Esophagus muscularis mucosa (tissue), 4 donors: Measurements from ENCODE around the gene LTBP2. TPM values are rescaled to one million over a fixed set of nuclear protein-coding genes. Genes with fewer than 3 reads are reported as not detected.

Experiments
- DNase-seq: peaks from one replicate; pipeline ENCODE4 v3.0.0-alpha.2; 2017; ENCODE audit errors: extremely low spot score
- H3K27ac ChIP-seq, 4 donors: fragments of 200-600 bp; sonication (generic); replicated peaks in 1 of 4; 1 replicate in 3 of 4; 2 replicates in 1 of 4; pipeline ENCODE4 v1.5.1; 2016 to 2019; ENCODE audit warnings: mild to moderate bottlenecking in 1 of 4
- H3K27me3 ChIP-seq, 4 donors: fragments of 200-600 bp; sonication (generic); one replicate each; pipeline versions ENCODE4 v1.5.1 to v1.6.0; 2016 to 2019
- H3K36me3 ChIP-seq, 4 donors: fragments of 200-600 bp; sonication (generic); one replicate each; pipeline ENCODE4 v1.5.1; 2016 to 2019
- H3K4me1 ChIP-seq, 4 donors: fragments of 200-600 bp; sonication (generic); one replicate each; pipeline ENCODE4 v1.5.1; 2016 to 2019
- H3K4me3 ChIP-seq, 4 donors: fragments of 200-600 bp; sonication (generic); 1 replicate in 2 of 4; 2 replicates in 2 of 4; pipeline ENCODE4 v1.5.1; 2016 to 2019; ENCODE audit warnings: mild to moderate bottlenecking in 4 of 4, moderate library complexity in 1 of 4
- H3K9me3 ChIP-seq, 4 donors: fragments of 200-600 bp; sonication (generic); 1 replicate in 3 of 4; 2 replicates in 1 of 4; pipeline ENCODE4 v1.5.1; 2016 to 2019
- EP300 ChIP-seq: sonication (generic); formaldehyde crosslinking; IDR thresholded peaks from one replicate; pipeline ENCODE4 v1.6.1; 2017; ENCODE audit warnings: antibody characterized with exemption
- POLR2A ChIP-seq: fragments of 450-650 bp; IDR thresholded peaks from one replicate; pipeline ENCODE4 v1.6.1; 2017; ENCODE audit warnings: antibody characterized with exemption, moderate library complexity, mild to moderate bottlenecking, low read depth
- POLR2AphosphoS5 ChIP-seq, 2 donors: sonication (generic); formaldehyde crosslinking; IDR thresholded peaks; one replicate each; pipeline ENCODE4 v1.6.1; 2017; ENCODE audit warnings: antibody characterized with exemption in 2 of 2
- WGBS: methylation state at CpG from one replicate; pipeline ENCODE4 v1.1.5; 2018; 5-methylcytosine and 5-hydroxymethylcytosine counted together
- intact Hi-C: fragments of 100-400 bp; cut with DNase I; formaldehyde crosslinking; loops from one replicate; pipeline ENCODE4 v1.15.1; 2023
- total RNA-seq, 4 donors: library from RNA; depleted of rRNA; stranded (reverse); fragments of >200 nt; gene quantifications; one replicate each; pipeline versions ENCODE4 v1.1.0 to v1.2.1, GENCODE V29; 2016
- TF ChIP-seq, protein P1 (sequence below), 3 experiments: fragments of 200-600 bp in 2 of 3; fragments of 450-650 bp in 1 of 3; sonication (generic) in 2 of 3; IDR thresholded peaks; one replicate each; pipeline ENCODE4 v1.5.1; 2017 to 2019; ENCODE audit warnings: antibody characterized with exemption in 3 of 3, mild to moderate bottlenecking in 2 of 3, moderate library complexity in 1 of 3

LTBP2 gene
- total RNA-seq, 4 donors from 2014 or later = 62.0 to 151 (median 109) TPM

DNA sequence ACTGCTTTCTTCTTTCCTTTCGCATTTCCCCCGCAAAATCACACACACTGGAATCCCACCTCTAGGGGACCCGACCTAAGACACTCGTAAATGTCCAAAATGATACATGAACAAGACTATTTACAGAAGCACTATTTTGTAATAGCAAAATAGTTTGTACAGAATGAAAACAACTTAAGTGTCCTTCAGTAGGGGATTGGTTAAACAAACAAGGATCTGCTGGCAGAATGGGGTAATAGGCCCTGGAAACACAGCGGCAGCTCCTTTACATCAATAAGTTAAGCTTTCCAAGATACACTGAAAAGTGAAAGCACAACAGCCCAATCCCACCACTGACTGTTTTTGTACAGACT, 48.8 kb downstream of the LTBP2 start:
- no peaks in the 10 kb centered on the region for H3K9me3 ChIP-seq
- no peak for DNase-seq
- no peak overlapping the region for H3K27ac ChIP-seq
- intact Hi-C loops = loop anchor here (5.0 kb wide), 1 partner anchor 61 kb away; no protein-coding TSS in a partner anchor
- TF ChIP-seq POLR2A (no peak), POLR2AphosphoS5 (IDR thresholded peaks at IDR 0.05) (no peak), EP300 (no peak)
- TF ChIP-seq, protein P1, sequence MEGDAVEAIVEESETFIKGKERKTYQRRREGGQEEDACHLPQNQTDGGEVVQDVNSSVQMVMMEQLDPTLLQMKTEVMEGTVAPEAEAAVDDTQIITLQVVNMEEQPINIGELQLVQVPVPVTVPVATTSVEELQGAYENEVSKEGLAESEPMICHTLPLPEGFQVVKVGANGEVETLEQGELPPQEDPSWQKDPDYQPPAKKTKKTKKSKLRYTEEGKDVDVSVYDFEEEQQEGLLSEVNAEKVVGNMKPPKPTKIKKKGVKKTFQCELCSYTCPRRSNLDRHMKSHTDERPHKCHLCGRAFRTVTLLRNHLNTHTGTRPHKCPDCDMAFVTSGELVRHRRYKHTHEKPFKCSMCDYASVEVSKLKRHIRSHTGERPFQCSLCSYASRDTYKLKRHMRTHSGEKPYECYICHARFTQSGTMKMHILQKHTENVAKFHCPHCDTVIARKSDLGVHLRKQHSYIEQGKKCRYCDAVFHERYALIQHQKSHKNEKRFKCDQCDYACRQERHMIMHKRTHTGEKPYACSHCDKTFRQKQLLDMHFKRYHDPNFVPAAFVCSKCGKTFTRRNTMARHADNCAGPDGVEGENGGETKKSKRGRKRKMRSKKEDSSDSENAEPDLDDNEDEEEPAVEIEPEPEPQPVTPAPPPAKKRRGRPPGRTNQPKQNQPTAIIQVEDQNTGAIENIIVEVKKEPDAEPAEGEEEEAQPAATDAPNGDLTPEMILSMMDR (IDR thresholded peaks at IDR 0.05) = no peak
- no peaks in the 10 kb centered on the region for H3K27me3 ChIP-seq
- H3K4me1 ChIP-seq = peaks cover 15 to 45% (median 38%) of the 10 kb centered on the region in 4 donors
- H3K36me3 ChIP-seq = no peaks in the 10 kb centered on the region
- 67% methylated on average over 5 of the region's 5 CpGs for WGBS
- H3K4me3 ChIP-seq = no peak overlapping the region

DNA sequence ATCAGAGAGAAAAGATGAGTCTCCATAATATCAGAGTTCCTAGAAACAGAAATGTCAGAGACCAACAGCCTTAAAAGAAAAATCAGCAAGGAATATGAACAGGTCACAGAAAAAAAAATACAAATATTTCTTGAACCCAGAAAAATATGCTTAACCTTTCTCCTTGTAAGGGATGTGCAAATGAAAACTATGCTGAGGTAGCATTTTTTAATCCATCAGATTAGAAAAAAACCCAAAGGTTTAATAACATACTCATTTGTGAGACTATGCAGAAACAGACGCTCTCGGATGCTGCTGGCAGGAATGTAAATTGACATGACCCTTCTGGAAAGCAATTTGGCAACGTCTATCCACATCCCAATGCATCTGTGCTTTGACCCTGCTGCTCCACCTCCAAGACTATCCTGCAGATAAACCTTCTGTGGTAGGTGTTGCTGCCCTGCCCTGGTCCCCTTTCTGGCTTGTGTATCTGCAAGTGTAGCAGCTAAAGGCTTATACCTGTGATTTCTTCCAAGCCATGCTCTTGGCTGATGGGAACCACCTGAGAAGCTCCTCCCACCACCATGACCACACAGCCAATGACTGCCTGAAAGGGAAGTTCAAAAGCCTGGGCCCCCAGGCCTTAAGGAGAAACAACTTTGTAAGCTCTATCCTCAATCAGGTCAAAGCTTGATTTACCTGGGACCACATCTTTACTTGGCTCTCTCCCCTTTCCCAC, 49.4 kb downstream of the LTBP2 start:
- Histone ChIP-seq H3K4me1 (peaks cover 13 to 40% (median 32%) of the 10 kb centered on the region in 4 donors), H3K27me3 (no peaks in the 10 kb centered on the region), H3K4me3 (no peak overlapping the region), H3K27ac (no peak overlapping the region), H3K36me3 (no peaks in the 10 kb centered on the region), H3K9me3 (no peaks in the 10 kb centered on the region)
- DNase-seq = no peak
- TF ChIP-seq POLR2A (no peak), POLR2AphosphoS5 (IDR thresholded peaks at IDR 0.05) (no peak)
- TF ChIP-seq, protein P1 (IDR thresholded peaks at IDR 0.05) = peak in 1 of 3 experiments; percentile 14
- WGBS = 25% methylated on average over 3 of the region's 3 CpGs
- intact Hi-C loops = loop anchor here (5.0 kb wide), 1 partner anchor 60 kb away; no protein-coding TSS in a partner anchor

DNA sequence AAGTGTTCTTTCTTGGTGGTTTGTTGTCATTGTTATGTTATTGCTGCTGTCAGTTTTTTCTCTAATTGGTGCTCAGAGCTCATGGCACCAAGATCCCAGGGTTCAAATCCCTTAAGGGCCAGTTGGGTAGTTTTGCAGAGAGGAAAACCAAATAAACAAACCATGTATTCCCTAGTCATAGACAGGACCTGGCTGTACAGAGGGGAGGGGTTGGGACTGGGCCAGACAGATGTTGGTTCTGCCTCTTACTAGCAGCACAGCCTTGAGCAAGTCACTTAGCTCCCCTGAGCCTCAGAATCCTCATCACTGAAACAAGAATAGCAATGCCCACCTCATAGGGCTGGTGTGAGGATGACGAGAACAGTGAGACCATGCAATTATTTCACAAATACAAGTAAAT, 53.4 kb downstream of the LTBP2 start:
- H3K27ac ChIP-seq = no peak overlapping the region
- WGBS = 81% methylated on average over 1 of the region's 1 CpG

DNA sequence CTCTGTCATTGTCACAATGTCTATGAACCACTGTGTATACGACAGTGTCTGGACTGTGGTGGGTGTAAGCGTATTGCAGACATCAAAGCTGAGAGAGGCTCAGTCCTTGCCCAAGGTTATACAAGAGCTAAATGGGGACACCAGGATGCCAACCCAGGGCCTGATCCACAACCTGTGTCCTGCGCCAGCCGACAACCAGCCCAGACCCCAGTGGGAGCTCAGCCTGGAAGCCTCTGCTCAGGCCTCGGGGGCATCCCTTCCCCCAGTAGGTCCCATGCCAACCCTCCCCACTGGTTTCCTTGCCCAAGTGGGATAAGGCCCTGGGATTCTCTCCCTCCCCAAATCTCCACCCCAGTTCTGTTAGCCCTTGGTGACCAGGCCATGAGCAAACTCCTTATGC, 54.3 kb downstream of the LTBP2 start:
- DNase-seq = no peak
- no peaks in the 10 kb centered on the region for H3K36me3 ChIP-seq
- H3K9me3 ChIP-seq = no peaks in the 10 kb centered on the region
- 92% methylated on average over 5 of the region's 5 CpGs for WGBS
- no peak overlapping the region for H3K4me3 ChIP-seq
- intact Hi-C loops = no loop called here
- no peak for TF ChIP-seq EP300
- TF ChIP-seq, protein P1 (IDR thresholded peaks at IDR 0.05) = no peak
- no peak for TF ChIP-seq POLR2AphosphoS5 (IDR thresholded peaks at IDR 0.05)
- no peak for TF ChIP-seq POLR2A
- H3K27me3 ChIP-seq = no peaks in the 10 kb centered on the region
- no peak overlapping the region for H3K27ac ChIP-seq
- peaks cover 2 to 15% (median 11%) of the 10 kb centered on the region in 4 donors for H3K4me1 ChIP-seq

More for the DNA sequence above, 53.4 kb downstream of the LTBP2 start:
- H3K9me3 ChIP-seq = no peaks in the 10 kb centered on the region
- H3K27me3 ChIP-seq = no peaks in the 10 kb centered on the region
- H3K36me3 ChIP-seq = no peaks in the 10 kb centered on the region
- intact Hi-C loops = no loop called here
- TF ChIP-seq EP300 = no peak
- TF ChIP-seq POLR2AphosphoS5 (IDR thresholded peaks at IDR 0.05) = no peak
- TF ChIP-seq, protein P1 (IDR thresholded peaks at IDR 0.05) = no peak
- no peak for TF ChIP-seq POLR2A
- peaks cover 0 to 19% (median 13%) of the 10 kb centered on the region in 4 donors for H3K4me1 ChIP-seq
- DNase-seq = no peak
- H3K4me3 ChIP-seq = no peak overlapping the region
